Activated CD8-positive, alpha-beta memory T cell treated with anti-CD3 and anti-CD28 coated beads for 24 hours (primary cell): ENCODE results near the gene PDCL3.

ENCODE experiments used
- DNase-seq: peaks from one replicate; pipeline ENCODE4 v3.0.0-alpha.2; 2020

The PDCL3 gene

DNA sequence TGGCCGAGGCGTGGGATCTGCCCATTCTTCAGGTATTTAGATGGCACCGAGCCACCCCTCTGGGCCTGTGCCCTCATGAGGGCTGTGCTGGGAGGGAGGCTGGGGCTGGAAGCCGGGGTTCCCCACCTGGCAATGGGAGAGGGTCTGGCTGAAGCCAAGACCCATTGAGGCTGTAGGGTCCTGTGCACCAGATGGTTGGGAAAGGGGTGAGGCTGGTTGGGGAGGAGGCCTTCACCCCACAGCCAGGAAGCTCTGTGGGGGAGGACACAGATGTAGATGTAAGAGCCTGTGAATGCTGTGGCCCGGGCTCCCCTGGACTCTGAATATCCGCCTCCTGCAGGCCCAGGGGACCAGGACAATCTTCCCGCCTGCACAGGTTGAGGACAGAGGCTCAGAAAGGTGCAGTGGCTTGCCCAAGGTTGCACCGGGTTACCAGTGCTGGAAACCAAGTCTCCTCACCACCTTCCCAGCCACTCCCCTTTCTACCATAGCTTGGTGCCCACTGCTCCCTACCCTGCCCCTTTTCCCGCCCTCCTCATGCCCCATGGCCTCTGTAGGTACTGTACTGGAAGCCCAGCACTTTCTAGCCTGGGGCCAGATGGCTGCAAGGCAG, 49.7 kb downstream of the PDCL3 start:
- DNase-seq: peak; percentile 35

DNA sequence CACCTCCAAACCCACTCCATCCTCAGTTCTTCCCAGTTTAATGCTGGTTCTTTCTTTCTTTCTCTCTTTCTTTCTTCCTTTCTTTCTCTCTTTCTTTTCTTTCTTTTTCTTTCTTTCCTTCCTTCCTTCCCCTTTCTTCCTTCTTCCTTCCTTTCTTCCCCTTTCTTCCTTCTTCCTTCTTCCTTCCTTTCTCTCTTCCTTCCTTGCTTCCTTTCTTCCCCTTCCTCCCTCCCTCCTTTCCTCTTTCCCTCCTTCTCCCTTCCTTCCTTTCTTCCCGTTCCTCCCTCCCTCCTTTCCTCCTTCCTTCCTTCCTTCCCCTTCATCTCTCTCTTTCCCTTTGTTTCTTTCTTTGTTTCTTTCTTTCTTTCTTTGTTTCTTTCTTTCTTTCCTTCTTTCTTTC, 50.9 kb downstream of the PDCL3 start:
- no peak for DNase-seq

DNA sequence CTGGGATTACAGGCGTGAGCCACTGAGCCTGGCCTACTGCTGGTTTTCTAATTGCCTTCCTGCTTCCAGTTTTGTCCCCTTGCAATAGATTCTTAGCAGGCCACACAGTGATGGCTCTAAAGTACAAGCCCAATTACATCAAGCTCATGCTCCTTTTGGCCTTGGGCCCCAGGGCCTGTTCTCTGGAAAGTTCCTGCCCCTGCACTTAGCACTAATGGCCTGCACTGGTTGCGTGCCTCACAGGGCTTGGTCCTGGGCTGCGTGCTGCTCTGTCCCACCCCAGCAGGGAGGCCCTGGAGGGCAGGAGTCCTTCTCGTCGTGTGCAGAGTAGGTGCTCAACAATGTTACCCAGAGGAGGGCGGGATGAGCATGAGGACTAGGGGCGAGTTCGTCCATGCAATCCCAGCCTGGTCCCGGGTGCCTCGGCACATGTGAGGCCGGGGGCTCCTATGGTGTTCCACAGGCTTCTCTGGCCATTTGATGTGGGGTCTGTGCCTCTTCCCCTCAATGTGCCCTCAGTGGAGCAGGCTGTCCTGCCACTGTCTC, 51.7 kb downstream of the PDCL3 start:
- no peak for DNase-seq

DNA sequence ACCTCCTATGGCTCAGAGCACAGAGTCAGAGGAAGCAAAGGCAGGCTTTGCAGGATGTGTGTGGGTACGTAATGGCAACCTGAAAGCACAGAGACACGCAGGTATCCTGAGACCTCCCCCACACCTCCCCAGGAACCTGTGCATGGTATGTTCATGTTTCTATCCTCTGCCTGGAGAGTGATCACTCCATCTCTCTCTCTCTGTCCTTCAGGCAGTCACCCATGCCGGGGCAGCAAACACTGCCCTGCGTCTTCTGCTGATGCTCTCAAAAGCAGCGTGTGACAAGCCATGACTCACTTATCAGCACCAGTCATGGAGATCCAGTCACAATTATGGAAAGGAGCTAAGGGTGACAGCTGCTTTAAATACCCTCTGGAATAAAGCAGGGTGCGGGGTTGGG, 52.7 kb downstream of the PDCL3 start:
- DNase-seq: peak; percentile 35

DNA sequence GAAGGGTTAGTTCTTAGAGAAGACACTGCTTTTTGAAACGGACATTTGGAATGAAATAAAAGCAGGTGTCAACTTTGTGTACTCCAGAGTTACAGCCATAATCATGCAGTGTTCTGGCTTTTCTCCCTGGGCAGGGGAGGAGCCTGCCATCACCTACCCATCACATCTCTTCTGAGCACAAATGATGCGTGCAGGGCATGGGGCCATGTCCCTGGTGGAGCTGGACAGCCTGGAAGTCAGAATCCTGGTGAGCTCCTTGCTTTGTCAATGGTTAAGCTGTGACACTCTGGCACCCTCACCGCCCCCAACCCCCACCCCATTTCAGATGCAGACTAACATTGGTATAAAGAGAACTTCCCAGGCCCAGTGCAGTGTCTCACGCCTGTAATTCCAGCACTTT, 53.1 kb downstream of the PDCL3 start:
- peak; percentile 19 for DNase-seq

DNA sequence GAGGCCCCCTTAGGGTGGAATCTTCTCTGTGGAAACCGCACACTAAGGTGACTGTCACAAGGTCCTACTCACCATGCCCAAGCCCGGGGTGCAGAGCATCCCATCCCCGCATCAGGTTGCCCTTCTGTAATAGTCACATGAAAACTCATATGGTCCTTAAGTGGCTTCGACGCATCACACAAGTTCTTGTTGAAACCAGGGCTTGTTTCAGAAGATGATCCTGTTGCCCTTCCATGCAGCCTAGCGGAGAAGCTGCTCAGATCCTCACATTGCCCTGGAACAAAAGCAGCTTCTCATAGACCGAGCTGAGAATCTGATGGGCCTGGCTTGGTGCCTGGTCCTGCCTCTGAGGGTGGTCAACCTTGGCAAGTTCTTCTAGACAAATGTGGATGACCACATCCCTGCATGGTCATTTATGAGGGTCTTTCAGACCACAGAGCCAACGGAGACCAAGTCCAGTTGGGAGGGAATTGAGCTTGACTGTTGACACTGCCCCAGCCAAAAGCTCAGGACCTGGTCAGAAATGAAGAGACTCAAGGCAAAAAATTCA, 54.1 kb downstream of the PDCL3 start:
- peak; percentile 45 for DNase-seq

DNA sequence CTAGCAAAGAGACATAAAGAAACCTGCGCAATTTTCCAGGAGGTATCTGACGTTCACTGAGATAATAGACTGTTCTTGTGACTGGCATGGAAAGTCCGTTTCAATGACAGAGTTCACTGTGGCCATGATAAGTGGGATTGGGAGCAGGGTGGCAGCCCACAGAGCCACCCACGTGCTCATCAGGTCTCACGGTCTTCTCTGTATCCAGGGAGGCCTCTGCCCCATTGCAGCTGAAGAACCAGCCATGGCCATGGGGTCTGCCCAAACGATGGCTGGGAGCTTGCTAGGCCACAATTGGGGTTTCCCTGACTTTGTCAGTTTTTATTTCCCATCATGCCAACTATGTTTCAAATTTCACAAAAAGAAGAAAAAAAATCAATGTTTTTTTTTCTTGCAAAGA, 57.2 kb downstream of the PDCL3 start:
- DNase-seq: peak; percentile 19

DNA sequence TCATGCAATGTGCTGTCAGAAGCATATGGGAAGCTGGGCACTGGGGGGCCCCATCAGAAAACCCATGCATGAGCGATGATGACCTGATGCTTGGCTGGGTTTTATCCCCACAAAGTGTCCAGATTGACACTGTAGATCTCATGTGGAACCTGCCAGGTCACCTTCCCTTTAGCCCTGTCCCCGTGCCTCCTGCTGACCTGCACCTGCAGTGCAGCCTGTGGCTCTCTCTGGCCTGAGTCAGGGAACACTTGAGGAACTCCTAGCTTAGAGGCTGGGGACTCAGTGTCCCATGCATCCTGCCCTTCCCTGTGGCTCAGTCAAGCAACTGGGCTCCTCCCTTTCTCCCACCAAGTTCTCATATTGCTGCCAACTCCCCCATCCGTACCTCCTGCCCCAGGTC, 57.7 kb downstream of the PDCL3 start:
- DNase-seq: peak; percentile 24

DNA sequence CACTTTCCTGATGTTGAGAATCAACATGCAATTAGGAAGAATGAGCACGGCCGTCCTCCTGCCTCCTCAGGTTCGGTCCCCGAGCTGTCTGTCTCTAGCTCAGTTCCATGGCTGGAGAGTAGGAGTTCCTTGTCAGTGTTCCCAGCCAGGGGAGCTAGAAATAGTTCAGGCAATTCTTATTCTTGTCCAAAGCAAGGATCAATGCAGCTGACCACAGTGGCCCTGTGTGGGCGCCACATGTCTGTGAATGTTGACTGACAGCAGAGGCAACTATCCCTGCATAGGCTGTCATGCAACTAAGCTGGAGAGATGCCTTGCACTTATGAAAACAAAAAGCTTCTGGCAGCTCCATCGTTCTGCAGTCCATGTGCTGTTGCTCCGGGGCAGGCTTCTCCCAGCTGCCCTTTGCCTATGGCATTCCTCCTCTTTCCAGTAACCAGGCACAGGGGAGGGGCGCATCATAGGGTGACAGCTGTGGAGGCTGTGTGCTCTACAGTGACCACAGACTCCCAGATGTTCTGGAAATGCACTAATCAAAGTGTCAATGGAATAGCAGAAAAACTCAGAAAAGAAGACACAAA, 58.7 kb downstream of the PDCL3 start:
- peak; percentile 21 for DNase-seq

DNA sequence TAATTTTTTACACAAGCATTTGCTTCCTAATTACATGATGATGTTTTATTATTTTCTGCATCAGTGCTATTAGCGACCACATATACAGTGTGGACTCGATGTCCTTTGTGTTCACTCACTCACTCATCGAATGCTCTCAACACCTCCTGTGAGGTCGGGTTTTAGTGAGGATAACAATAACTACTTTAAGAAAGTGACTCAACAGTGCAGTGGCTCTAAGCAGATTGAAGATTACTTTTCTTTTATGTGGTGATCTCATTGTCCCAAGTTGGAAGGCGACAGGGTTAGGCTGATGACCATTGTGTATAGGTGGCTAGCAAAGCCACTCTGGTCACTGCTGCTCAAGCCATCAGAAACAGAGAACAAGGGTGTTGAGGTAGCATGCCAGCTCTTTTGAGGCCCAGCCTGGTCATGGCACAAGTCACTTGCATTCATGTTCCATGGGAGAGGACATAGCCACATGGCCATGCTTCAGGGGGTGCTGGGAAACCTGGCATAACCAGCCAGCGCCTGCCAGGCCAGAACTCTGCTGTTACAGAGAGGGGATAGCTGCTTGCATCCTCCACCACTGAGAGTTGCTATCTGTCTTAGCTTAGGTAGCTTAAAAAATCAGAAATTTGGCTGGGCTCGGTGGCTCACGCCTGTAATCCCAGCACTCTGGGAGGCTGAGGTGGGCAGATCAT, 60.4 kb downstream of the PDCL3 start:
- peak; percentile 33 for DNase-seq

DNA sequence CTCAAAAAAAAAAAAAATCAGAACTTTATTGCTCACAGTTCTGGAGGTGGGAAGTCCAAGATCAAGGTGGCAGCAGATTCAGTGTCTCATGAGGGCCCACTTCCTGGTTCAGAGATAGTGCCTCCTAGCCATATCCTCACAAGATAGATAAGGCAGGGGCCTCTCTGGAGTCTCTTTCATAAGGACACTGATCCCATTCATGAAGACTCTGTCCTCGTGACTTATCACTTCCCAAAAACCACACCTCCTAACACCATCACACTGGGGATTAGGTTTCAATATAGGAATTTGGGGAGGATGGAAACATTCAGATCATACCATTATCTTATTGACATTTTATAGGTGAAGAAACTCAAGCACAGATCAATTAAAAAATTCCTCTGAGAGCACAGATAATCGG, 61.1 kb downstream of the PDCL3 start:
- DNase-seq: no peak

DNA sequence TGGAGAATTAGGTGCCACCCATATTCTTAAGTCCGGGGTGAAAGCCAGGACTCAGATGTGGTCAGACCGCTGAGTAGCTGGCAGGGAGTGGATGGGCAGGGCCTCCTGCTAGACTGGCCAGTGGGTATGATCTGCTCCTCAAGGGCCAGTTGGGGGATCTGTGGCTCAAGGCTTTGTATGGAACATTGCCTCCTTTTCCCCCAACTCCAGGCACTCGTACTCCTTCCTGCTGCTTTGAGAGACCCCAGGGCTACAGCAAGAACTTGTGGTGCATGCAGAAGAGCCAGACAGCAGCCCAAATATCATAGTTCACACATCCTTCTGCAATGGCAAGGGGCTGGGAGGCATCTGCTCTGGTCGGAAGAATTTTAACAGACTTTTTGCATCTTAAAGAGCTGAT, 61.7 kb downstream of the PDCL3 start:
- DNase-seq: peak; percentile 32

DNA sequence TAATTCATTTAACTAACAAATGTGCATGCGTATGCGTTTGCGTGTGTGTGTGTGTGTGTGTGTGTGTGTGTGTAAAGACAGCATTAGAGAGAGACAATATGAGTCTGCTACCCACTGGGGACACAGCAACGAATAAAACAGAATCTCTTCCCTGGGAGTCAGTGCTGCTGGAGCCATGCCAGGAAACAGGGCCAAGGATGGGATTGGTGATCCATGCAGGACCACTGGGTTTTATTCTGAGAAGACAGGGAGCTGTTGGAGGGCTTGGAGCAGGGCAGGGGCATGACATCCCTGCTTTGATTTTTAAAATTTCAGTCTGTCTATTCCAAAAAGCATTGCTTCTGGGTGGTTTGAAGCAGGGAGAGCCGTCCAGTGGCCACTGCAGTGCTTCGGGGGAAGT, 62.9 kb downstream of the PDCL3 start:
- peak; percentile 19 for DNase-seq
